Mucosa of gallbladder (tissue), 1 donor: ENCODE data around the gene ANO5. TPM values are rescaled to one million over a fixed set of nuclear protein-coding genes. Genes with fewer than 3 reads are reported as not detected.
"Not testable (repeated sequence)": the region's sequence is repeated elsewhere in the genome, so short reads cannot be mapped to it uniquely, and the experiment has no call there.

Source experiments
- DNase-seq: peaks from one replicate; pipeline ENCODE4 v3.0.0-alpha.2; 2020; ENCODE audit warnings: low spot score
- total RNA-seq: library from RNA; stranded (reverse); gene quantifications from one replicate; pipeline ENCODE4 v1.2.1, GENCODE V29; 2021
- donor health status: DM: no; HTN: no; CAD: no.

ANO5 gene
- total RNA-seq, 1 donor from 2014 or later, result 10.4 TPM

DNA sequence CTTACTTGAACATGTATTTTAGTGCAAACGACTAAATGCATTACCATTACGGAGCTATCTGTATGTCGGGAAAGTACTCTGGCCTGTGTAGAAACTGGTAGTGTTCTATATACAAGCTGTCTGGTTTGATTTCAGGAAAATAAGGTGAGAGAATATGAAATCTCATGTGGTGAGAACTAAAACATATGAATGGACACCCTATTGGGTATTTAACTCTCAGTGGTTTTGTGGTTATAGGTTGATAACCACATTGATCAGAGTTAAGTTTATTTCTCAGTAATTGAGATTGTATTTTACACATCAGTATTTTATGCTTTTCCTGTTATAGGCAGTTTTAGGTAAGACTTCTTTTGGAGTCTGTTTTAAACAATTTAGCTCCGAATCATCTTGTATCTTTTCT lies 10.4 kb downstream of the ANO5 start:
- no peak for DNase-seq

DNA sequence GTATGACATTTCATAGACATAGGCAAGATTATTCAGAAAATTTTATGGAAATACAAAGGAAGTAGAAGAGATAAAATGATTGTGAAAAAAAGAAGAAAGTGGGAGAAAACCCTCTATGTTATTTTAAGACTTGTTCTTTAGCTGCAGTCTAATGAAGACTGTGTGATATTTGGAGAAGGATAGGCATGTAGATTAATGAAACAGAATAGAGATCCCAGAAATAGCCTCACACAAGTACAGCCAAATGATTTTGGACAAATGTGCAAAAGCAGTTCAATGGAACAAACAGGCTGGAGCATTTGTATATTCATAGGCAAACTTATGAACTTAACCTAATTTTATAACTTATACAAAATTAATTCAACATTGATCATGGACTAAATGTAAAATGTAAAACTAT lies 14.3 kb downstream of the ANO5 start:
- DNase-seq, result no peak

DNA sequence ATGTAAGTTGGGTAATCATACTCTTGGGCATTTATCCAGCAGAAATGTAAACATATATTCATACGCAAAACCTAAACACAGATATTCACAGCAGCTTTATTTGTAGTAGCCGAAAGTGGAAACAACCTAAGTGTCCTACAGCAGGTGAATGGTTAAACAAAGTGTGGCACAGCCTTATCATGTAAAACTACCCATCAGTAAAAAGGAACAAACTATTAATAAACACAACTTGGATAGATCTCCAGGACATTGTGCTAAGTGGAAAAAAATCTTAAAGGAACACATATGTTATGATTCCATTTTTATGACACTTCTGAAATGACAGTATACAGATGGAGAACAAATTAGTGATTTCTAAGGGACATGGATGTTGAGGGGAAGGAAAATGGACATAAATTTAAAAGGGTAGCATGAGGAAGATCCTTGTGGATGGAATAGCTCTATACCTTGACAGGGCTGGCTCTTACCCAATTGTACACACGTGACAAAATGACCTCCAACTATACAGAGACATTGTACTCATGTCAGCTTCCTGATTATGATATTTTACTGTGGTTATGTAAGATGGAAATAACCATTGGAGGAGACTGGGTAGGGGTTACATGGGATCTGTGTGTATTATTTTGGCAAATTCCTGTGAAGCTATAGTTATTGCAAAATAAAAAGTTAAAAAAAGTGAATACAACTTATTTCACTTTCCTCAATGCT lies 15.4 kb downstream of the ANO5 start:
- DNase-seq, result no peak

DNA sequence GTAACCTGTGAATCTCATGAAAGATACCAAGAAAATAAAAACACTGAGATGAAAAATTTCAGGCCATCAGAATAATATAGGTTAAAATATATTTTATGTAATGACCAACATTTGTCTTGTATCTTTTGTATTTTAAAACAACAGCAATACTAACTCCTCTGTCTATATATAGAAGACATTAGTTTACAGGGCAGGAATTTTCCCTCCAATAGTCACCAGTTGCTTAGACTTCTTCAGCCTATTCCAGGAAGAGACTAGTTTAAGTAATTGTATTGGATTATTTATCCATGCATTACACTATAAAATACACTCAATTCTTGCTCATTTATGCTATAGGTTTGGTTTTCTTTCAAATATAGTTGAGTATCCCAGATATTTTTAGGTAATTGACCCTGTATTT lies 24.1 kb downstream of the ANO5 start:
- no peak for DNase-seq

DNA sequence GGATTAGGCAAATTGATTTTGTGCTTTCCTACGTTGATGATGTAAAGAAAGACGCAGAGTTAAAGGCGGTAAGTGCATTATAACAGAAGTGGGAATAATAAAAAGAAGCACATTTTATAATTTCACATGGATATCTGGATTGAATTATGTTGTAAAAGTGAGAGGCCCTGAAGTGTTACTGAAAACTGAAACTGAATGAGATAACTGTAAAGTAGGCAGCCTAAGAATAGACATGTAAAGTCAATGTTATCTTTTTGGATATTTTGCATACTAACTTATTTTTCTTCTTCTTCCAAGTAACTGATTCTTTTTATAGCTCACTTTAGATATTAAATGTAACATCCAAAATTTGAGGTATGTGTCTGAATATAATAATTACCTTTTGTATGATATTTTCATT lies 28.3 kb downstream of the ANO5 start:
- DNase-seq, result no peak

DNA sequence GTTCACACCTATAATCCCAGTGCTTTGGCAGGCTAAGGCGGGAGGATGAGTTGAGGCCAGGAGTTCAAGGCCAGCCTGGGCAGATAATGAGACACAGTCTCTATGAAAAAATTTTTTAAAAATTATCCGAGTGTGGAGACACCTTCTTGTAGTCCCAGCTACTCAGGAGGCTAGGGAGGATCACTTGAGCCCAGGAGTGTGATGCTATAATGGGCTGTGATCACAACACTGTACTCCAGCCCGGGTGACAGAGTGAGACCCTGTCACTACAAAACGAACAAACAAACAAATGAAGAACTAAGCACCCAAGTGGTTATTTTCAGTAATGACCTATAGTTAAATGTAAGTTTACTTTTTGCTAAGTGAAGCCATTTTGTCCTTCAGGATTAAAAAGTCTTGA lies 32.3 kb downstream of the ANO5 start:
- no peak for DNase-seq

DNA sequence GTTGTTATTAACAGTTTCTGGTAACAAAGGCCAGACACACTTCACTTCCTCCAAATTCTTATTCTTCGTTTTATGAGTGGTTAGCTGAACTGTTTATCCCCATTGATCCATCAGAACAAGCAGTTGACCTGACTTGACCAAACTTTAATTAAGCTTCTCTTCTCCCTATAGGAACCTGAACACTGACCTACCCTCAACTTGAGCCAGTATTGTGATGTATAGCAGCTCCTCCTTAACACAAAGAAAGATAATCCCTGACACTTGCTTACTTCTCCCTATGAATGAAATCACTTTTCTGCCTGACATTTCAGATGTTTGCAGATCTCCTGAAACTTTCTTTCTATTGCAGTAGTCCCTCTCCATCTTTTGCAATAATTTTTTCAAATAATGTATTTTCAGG lies 41.9 kb downstream of the ANO5 start:
- DNase-seq, result no peak

DNA sequence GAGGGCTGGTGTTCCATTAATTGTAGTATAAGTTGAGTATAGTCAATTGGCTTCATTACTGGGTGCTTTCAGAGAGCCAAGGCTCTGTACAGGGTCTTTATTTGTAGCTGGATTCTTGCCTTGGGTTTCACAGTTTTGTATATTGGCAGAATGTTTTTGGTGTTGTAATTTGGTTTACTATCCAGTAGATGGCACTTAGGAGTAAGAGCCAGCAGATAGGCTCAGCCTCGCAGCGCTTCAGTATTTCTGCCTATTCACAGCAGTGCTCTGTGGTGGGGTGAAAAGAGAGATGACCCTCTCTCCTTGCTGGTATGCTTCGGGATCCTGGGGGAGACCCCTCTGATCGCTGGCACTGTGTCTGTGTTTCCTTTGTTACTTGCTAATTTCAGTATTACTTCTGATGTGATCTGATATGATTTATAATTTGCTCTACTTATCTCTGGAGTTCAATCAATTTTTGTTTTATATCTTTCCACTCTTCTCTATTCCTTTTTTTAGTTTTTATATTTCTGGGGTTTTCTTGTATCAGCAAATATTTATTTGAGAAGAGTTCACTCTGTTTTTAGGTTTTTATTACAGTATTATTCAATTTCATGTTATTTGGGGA lies 52.2 kb downstream of the ANO5 start:
- peak; percentile 14 for DNase-seq

DNA sequence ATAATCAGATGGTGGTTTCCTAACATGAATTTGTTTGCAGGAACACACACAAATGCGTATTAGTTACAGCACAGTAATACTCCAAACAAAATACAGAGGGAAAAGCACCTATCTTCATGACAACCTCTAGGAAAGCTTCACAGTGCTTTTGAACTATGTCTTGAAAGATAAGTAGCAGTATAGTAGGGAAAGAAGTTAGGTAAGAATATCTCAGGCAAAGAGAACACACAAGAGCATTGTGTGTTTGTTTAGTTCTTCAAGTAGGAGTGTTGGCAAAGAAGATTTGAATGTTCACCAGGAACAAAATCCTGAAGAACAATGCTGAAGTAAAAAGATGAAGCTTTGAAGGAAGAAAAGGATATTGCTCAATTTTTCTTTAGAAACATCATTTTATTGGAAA lies 54.1 kb downstream of the ANO5 start:
- no peak for DNase-seq

DNA sequence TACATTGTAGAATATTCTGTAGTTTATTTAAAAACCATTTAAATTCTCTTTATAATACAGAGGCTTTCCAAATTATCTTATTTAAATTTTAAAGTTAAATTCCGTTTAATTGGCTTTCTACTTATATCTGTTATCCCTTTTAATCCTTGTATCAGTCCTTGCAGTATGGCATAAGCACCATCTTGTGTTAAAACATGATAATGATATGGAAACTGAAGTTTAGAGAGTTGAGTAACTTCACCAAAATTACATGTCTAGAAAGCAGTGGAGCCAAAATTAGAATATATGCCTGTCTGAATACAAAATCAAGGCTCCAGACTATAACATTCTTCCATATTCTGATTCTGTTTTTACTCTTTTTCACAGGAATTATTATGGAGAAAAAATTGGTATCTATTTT lies 57.0 kb downstream of the ANO5 start:
- DNase-seq, result no peak

DNA sequence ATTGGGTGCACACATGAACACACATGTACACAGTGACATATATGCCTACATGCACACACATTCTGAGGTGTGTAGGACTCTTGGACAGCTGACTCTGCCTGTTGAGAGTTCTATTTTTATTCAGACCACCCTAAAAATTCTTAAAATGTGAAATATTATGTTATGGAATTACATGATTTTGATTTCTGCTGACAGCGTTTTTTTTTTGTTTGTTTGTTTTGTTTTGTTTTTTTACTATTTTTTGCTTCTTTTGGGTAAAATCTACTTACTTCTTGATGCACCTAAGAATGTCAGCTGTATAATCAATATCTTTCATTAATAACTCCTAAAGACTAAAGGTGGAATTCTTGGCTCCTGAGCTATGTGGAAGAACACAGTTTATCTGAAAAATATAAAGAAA lies 64.0 kb downstream of the ANO5 start:
- no peak for DNase-seq

DNA sequence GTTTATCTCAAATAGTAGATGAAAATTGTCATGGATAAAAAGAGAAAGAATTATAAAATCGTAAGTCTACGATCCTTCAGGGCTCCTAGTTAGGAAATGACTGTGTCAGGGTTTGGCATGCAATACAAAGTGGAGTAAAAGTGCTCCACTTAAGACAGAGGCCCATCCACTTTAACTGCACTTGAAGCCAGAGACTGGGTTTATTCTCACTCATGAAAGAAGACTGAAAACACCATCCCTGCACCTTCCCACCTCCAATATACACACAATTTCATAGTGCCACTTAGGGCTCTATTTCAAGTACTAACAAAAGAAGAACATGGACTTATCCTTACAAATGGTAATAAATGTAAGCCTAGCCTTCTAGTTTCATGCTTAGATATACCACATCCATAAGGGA lies 70.7 kb downstream of the ANO5 start:
- no peak for DNase-seq

DNA sequence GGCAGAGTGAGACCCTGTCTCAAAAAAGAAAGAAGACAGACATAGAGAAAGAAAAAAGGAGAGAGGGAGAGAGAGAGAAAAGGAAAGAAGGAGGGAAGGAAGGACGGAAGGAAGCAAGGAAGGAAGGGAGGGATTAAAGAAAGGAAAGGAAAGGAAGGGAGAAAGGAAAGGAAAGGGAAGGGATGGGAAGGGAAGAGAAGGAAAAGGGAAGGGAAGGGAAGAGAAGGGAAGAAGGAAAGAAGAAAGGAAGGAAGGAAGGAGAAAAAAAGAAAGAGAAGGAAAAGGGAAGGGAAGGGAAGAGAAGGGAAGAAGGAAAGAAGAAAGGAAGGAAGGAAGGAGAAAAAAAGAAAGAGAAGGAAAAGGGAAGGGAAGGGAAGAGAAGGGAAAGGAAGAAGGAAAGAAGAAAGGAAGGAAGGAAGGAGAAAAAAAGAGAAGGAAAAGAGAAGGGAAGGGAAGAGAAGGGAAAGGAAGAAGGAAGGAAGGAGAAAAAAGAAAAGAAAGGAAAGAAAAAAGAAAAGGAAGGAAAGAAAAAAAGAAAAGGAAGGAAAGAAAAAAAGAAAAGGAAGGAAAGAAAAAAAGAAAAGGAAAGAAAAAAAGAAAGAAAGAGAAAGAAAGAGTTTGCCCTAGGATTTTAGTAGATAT lies 76.2 kb downstream of the ANO5 start:
- not testable (repeated sequence) for DNase-seq

DNA sequence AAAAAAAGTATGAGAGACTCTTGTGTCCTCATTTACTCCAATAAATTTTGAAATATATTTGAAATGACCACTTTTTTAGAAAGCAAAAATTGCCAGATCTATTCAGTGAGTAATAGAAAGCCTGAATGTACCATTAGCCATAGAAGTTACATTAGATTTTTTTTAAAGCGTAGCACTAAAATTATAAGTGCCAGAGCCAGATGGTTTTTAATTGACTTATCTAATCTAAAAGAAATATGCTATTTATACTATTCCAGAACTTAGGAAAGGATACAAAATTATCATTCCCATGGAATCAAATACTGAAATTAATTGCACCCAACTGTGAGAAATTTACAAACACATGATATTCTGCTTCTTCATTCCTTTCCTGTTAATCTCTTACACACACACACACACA lies 80.9 kb downstream of the ANO5 start:
- no peak for DNase-seq

DNA sequence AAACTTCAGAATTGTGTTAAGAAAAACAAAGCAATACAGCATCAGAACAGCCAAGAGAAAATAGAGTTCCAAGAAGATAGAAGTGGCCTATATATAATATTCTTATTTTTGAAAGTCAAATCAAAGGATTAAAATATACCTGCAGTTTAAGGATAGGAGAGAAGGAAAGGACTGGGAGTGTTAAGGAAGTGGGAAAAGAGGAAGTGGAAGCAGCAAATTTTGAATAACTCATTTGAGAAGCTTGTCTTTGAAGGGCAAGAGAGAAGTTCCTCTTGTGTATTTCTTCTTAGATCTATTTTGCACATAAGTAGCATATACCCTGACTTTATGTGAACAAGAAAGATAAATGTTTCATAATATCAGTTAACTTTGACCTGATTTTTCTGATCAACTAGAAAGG lies 82.7 kb downstream of the ANO5 start:
- DNase-seq, result no peak

DNA sequence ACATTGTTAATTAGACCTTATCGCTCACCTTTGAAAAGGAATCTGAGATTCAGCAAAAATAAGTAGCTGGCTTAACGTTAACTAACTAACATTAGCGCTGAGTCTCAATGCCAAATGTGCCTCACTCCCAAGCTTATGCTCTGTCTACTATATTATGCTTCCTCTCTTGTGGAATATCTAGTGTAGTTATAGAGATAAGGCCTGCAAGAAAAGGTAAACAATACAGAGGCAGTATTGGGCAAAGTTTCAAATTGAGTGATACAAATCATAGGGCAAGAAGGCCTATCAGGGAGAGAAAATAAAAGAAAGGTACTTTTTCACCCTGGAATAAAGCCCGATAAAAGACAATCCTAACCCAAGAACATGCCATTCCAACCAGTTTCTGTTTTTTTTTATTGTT lies 83.7 kb downstream of the ANO5 start:
- no peak for DNase-seq

DNA sequence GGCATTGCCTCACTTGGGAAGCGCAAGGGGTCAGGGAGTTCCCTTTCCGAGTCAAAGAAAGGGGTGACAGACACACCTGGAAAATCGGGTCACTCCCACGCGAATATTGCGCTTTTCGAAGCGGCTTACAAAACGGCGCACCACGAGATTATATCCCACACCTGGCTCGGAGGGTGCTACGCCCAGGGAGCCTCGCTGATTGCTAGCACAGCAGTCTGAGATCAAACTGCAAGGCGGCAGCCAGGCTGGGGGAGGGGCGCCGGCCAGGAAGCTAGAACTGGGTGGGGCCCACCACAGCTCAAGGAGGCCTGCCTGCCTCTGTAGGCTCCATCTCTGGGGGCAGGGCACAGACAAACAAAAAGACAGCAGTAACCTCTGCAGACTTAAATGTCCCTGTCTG lies 92.1 kb downstream of the ANO5 start:
- not testable (repeated sequence) for DNase-seq

DNA sequence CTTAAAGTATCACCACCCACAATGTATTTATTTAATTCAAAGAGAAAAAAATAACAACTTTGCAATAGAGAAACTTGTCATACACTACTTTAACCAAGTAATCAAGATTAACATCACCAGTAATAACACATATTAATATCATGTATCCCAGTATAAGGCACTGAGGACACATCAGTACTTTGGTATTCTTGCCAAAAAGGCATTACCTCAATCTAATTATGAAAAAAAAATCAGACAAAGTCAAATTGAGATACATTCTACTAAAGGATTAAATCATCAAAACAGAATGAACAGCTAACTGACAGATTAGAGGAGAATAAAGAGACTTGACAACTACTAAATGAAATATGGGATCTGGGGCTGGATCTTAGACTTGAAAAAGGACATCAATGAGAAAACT lies 109.5 kb downstream of the ANO5 start:
- DNase-seq, result no peak

DNA sequence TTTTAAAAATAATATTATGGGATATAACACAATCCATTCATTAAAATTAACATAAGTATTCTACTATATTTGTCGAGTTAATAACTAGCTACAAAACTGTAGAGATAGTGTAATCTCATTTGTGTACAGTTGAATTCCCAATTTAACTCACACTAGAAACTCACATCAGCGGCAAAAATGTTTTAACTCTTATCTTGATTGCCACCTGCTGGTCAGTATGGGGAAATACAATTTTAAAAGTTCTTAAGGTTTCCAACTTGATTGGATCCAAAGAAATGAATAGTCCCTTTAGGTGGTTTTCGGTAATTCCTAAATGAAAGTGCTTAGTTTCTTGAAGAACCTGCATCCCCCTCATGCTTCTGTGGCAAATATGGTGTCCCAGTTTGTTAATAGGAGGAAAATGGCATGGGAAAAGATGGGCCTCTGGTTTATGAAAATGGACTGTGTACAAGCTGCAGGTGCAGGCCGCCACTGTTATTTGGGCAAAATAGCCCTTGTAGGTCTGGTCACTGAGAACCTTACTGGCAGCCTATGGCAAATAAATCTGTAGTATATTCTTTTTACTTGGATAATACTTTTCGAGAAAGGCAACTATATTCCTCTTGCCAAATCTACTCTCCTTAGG lies 111.6 kb downstream of the ANO5 start:
- DNase-seq, result no peak

DNA sequence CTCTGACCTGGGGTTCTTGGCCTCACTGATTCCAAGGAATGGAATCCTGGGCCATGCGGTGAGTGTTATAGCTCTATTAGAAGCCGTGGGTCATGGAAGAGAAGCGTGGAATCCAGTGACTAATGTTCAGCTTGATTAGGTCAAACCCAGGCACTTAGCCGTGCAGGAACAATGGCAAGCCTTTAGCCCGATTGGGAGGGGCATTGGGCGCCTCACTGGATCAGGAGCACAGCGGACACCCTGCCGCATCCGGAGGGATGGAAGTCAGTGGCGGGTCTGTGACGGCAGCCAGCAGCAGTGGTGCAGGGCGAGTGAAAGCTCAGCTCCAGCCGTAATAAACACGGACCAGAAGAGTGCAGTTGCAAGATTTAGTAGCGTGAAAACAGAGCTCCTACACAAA lies 124.8 kb downstream of the ANO5 start:
- DNase-seq, result no peak

DNA sequence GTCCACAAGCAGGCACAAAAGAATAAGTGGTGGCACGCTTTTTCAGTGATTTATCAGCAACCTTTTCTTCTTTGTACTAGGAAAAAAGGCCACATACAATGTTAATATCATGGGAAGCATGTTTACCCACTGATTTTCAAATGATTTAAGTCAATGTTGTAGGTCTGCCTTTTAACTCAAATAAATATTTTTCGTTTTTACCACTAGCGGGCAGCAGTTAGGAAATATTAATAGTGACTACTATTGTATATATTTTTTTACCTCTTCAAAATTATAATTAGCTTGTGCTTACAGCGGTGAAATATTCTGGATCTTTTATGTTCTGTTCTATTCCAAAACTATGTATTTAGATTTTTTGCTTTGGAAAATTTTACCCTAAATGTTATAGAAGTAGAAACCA lies 138.9 kb downstream of the ANO5 start:
- no peak for DNase-seq
